Measurements from ENCODE around the gene DHRS11.
"Not testable (repeated sequence)": the region's sequence is repeated elsewhere in the genome, so short reads cannot be mapped to it uniquely, and the experiment has no call there.

DHRS11 gene

GRCh38 chr17:36594626-36595401, 3.1 kb downstream of the DHRS11 start:
- no peak for DNase-seq

- DNase-seq, result no peak
Observed at GRCh38 chr17:36597226-36597625, 5.5 kb downstream of the DHRS11 start.

DNA sequence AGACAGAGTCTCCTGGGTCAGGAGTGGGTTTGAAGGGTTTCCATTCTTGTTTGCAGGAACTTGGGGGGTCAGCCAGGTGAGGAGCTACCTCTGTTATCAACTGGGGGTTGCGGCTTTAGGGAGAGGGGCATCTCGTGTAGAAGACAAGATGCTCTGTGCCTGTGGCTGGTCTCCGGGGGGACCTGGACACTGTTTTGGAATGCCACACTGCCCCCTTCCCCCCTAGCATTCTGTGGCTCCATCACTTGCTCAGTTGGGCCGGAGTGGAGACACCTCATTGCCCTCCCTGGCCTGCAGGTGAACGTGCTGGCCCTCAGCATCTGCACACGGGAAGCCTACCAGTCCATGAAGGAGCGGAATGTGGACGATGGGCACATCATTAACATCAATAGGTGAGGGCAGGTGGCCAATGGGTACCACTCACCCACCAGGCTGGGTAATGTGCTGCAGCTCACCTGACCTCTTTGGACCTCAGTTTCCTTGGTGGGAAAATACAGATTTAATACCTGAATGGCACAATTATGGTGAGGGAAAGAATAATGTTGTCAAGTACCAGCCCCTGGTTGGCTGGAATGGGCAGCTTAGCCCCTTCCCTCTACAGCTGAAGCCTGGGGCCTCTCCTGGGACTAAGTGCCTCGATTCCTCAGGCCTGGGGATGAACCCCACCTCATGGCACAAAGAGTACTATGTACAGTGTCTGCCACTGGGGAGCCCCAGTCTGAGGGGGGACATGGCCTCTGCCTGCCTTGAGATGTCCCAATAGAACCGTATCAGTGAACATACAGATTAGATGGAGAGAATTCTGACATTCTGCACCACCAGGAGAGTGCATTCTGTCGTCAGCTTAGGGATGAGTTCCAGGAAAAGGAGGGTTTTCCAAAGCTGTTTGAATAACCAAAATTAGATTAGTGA, 6.4 kb downstream of the DHRS11 start:
- no peak for DNase-seq

- DNase-seq, result no peak
Observed at GRCh38 chr17:36598951-36599401, 7.3 kb downstream of the DHRS11 start.

DNA sequence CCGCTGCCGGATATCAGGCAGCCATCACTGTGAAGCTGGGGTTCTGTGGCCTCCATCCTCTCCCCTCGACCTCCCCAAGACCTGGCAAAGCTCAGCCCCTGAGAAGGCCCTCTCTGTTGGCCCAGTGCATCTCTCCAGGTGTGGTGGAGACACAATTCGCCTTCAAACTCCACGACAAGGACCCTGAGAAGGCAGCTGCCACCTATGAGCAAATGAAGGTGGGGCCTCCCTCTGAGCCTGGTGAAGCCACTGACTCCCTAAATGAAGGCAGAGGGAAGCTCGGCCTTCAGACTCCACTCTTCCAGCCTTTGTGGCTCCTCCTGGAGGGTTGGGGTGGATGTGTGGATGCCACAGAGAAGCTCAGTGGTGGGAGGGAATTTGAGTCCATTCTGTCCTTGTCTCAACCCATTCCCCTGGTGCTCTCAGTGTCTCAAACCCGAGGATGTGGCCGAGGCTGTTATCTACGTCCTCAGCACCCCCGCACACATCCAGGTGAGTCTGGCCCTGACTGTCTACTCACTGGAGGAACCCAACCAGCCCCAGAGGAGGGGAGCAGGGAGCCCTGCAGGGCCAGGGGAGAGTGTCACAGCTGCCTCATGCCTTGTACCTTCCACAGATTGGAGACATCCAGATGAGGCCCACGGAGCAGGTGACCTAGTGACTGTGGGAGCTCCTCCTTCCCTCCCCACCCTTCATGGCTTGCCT, 8.0 kb downstream of the DHRS11 start:
- DNase-seq, result no peak

DNA sequence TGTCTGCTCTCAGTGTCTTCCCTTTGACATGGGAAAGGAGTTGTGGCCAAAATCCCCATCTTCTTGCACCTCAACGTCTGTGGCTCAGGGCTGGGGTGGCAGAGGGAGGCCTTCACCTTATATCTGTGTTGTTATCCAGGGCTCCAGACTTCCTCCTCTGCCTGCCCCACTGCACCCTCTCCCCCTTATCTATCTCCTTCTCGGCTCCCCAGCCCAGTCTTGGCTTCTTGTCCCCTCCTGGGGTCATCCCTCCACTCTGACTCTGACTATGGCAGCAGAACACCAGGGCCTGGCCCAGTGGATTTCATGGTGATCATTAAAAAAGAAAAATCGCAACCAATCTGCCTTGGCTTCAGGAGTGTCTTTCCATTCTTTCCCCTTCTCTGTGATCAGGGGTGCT, 8.8 kb downstream of the DHRS11 start:
- no peak for DNase-seq

- DNase-seq, result no peak
Observed at GRCh38 chr17:36600936-36601302, 9.2 kb downstream of the DHRS11 start.

- peak; percentile 74 for DNase-seq
Observed at GRCh38 chr17:36601303-36602029, 9.8 kb downstream of the DHRS11 start, which contains the start of gene MRM1. TSS of gene MRM1 (plus strand) at chr17:36601583. CDS start at chr17:36601811, 228 bp downstream.

DNA sequence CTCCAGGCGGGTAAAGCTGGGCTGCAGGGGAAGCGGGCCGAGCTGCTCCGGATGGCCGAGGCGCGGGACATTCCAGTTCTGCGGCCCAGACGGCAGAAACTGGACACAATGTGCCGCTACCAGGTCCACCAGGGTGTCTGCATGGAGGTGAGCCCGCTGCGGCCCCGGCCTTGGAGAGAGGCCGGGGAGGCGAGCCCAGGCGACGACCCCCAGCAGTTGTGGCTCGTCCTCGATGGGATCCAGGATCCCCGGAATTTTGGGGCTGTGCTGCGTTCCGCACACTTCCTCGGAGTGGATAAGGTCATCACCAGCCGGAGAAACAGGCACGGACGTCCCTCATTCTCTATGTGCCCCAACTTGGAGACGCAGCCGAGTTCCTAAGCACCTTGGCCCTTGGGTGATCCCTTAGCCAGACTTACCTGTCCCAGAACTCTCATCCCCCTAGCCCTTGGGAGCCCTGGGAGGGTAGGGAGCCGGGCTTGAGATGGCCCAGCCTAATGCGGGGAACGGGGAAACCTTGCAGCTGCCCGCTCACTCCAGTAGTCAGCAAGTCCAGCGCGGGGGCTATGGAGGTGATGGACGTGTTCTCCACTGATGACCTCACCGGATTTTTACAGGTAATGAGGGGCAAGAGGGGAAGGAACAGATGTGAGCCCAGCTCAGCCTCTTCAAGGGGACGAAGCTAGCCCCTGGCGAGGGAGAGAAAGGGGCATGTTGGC, 10.5 kb downstream of the DHRS11 start:
- DNase-seq, result no peak

- peak; percentile 63 for DNase-seq
Observed at GRCh38 chr17:36602924-36603384, 11.3 kb downstream of the DHRS11 start.

DNA sequence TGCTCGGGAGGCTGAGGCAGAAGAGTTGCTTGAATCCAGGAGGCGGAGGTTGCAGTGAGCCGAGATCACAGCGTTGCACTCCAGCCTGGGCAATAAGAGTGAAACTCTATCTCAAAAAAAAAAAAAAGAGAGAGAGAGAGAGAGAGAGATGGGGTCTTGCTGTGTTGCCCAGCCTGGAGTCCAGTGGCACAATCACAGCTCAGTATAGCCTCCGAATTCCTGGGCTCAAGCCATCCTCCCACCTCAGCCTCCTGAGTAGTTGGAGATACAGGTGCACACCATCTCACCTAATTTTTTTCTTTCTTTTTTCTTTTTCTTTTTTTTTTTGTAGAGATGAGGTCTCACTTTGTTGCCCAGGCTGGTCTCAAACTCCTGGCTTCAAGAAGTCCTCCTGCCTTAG, 13.3 kb downstream of the DHRS11 start:
- not testable (repeated sequence) for DNase-seq

- DNase-seq, result no peak
Observed at GRCh38 chr17:36608280-36608679, 16.6 kb downstream of the DHRS11 start.

- DNase-seq, result peak; percentile 47
Observed at GRCh38 chr17:36608794-36609497, 17.3 kb downstream of the DHRS11 start.

- DNase-seq, result no peak
Observed at GRCh38 chr17:36609498-36609862, 17.8 kb downstream of the DHRS11 start.

DNA sequence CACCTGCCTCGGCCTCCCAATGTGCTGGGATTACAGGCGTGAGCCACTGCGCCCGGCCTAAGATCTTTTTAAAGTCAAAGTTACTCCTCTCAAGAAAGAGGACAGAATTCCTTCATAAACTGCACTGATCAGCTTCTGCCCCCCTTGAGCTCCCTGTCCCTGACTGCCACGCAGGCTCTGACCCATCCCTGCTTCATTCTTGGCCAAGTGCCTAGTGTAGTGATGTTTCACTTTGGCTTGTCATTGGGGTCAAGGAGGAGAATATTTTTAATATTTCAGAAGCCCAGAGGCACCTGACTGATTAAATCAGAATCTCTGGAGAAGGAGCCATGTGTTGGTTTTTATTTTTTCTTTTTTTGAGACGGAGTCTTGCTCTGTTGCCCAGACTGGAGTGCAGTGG, 18.8 kb downstream of the DHRS11 start:
- no peak for DNase-seq

- no peak for DNase-seq
Observed at GRCh38 chr17:36611345-36612072, 19.8 kb downstream of the DHRS11 start.

GRCh38 chr17:36612323-36612722, 20.6 kb downstream of the DHRS11 start:
- DNase-seq, result no peak

GRCh38 chr17:36613155-36613554, 21.5 kb downstream of the DHRS11 start:
- no peak for DNase-seq

- no peak for DNase-seq
Observed at GRCh38 chr17:36614081-36614480, 22.4 kb downstream of the DHRS11 start.

GRCh38 chr17:36614933-36615332, 23.3 kb downstream of the DHRS11 start:
- DNase-seq, result no peak

Measured in NCI-H1694 (cell line).